Transverse colon (tissue), 4 donors: ENCODE measurements around the gene CAAP1. TPM values are rescaled to one million over a fixed set of nuclear protein-coding genes. Genes with fewer than 3 reads are reported as not detected.

Source experiments
- DNase-seq: peaks from one replicate; pipeline ENCODE4 v3.0.0-alpha.2; 2019
- H3K27ac ChIP-seq, 4 donors: fragments of 200-600 bp; sonication (generic); 2 replicates each; pipeline ENCODE4 v1.5.1; 2016 to 2018; ENCODE audit warnings: inconsistent platforms in 4 of 4
- H3K27me3 ChIP-seq: fragments of 200-600 bp; sonication (generic); 2 replicates; pipeline ENCODE4 v1.5.1; 2017; ENCODE audit warnings: inconsistent platforms
- H3K36me3 ChIP-seq, 4 donors: fragments of 200-600 bp; sonication (generic); 2 replicates each; pipeline ENCODE4 v1.5.1; 2017 to 2019; ENCODE audit warnings: inconsistent platforms in 4 of 4
- H3K4me1 ChIP-seq, 4 donors: fragments of 200-600 bp; sonication (generic); 2 replicates each; pipeline ENCODE4 v1.5.1; 2017 to 2020; ENCODE audit warnings: inconsistent platforms in 4 of 4
- H3K4me3 ChIP-seq, 4 donors: fragments of 200-600 bp; sonication (generic); 1 replicate in 1 of 4; 2 replicates in 3 of 4; pipeline versions ENCODE4 v1.5.1 to v1.6.1; 2017 to 2019; ENCODE audit warnings: inconsistent platforms in 4 of 4
- H3K9me3 ChIP-seq, 2 donors: fragments of 200-600 bp; sonication (generic); 2 replicates each; pipeline ENCODE4 v1.5.1; 2017 to 2019; ENCODE audit warnings: inconsistent platforms in 2 of 2
- EP300 ChIP-seq: sonication (generic); formaldehyde crosslinking; IDR thresholded peaks from one replicate; pipeline ENCODE4 v1.6.1; 2017; ENCODE audit warnings: antibody characterized with exemption, low read depth
- POLR2A ChIP-seq: fragments of 450-650 bp; IDR thresholded peaks from one replicate; pipeline ENCODE4 v1.6.1; 2016; ENCODE audit warnings: antibody characterized with exemption, mild to moderate bottlenecking, moderate library complexity
- POLR2AphosphoS5 ChIP-seq, 3 donors: sonication (generic); formaldehyde crosslinking; IDR thresholded peaks; one replicate each; pipeline ENCODE4 v1.6.1; 2016; ENCODE audit warnings: antibody characterized with exemption in 3 of 3
- WGBS, 2 donors: methylation state at CpG; one replicate each; pipeline ENCODE4 v1.1.5; 2018; ENCODE audit warnings: low coverage in 1 of 2; 5-methylcytosine and 5-hydroxymethylcytosine counted together
- in situ Hi-C, 4 donors: fragments of 200-750 bp; cut with MboI; loops; one replicate each; pipeline versions ENCODE4 v1.15.0 to v1.15.1; 2017; ENCODE audit warnings: low sequenced_read_pairs in 3 of 4, low pct_ligation_motif_present in 1 of 4, low pct_unique_long_range_greater_than_20kb in 1 of 4
- intact Hi-C: fragments of 100-400 bp; cut with DNase I; formaldehyde crosslinking; loops from one replicate; pipeline ENCODE4 v1.15.1; 2023; ENCODE audit warnings: low total_unique reads
- total RNA-seq, 4 donors: library from RNA; depleted of rRNA; stranded (reverse); fragments of >200 nt; gene quantifications; one replicate each; pipeline ENCODE4 v1.1.0, GENCODE V29; 2016
- TF ChIP-seq, protein P1 (sequence below), 5 experiments: fragments of 200-600 bp in 3 of 5; fragments of 450-650 bp in 2 of 5; sonication (generic) in 3 of 5; IDR thresholded peaks; 1 replicate in 2 of 5; 2 replicates in 3 of 5; pipeline ENCODE4 v1.5.1; 2016 to 2017; ENCODE audit warnings: antibody characterized with exemption in 5 of 5, inconsistent platforms in 3 of 5, mild to moderate bottlenecking in 2 of 5, moderate library complexity in 1 of 5

The CAAP1 gene
- total RNA-seq, 4 donors from 2014 or later, result 27.3 to 103 (median 40.3) TPM

DNA sequence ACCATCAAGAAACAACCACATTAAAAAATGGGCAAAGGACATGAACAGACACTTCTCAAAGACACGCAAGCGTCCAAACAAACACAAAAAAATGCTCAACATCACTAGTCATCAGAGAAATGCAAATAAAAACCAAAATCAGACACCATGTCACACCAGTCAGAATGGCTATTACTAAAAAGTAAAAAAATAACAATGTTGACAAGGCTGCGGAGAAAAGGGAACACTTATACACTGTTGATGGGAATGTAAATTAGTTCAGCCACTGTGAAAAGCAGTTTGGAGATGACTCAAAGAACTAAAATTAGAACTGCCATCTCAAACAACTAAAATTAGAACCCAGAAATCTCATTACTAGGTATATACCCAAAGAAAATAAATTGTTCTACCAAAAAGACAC lies 80.4 kb downstream of the CAAP1 start:
- TF ChIP-seq EP300 (no peak), POLR2AphosphoS5 (IDR thresholded peaks at IDR 0.05) (no peak), POLR2A (no peak)
- TF ChIP-seq, protein P1, sequence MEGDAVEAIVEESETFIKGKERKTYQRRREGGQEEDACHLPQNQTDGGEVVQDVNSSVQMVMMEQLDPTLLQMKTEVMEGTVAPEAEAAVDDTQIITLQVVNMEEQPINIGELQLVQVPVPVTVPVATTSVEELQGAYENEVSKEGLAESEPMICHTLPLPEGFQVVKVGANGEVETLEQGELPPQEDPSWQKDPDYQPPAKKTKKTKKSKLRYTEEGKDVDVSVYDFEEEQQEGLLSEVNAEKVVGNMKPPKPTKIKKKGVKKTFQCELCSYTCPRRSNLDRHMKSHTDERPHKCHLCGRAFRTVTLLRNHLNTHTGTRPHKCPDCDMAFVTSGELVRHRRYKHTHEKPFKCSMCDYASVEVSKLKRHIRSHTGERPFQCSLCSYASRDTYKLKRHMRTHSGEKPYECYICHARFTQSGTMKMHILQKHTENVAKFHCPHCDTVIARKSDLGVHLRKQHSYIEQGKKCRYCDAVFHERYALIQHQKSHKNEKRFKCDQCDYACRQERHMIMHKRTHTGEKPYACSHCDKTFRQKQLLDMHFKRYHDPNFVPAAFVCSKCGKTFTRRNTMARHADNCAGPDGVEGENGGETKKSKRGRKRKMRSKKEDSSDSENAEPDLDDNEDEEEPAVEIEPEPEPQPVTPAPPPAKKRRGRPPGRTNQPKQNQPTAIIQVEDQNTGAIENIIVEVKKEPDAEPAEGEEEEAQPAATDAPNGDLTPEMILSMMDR (IDR thresholded peaks at IDR 0.05), result no peak

DNA sequence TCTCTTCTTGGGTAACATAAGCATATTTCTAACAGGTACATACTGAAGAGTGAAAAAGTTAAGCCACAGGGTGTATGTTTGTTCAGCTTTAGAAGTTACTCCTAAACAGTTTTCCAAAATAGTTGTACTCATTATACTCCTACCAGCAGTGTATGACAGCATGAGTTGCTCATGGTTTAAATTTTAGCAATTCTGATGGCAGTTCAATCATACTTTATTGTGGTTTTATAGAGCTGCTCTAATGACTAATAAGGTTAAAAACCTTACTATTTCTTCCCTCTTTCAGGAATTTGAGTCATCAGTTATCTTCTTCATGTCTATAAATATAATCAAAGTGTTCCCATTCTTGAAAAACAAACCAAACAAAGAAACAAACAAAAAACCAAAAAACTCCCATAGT lies 81.5 kb downstream of the CAAP1 start:
- Histone ChIP-seq H3K27ac (no peak overlapping the region), H3K4me1 (no peaks in the 10 kb centered on the region), H3K36me3 (no peaks in the 10 kb centered on the region), H3K9me3 (no peaks in the 10 kb centered on the region), H3K27me3 (no peaks in the 10 kb centered on the region), H3K4me3 (no peak overlapping the region)
- DNase-seq, result no peak
- intact Hi-C loops, result no loop called here
- TF ChIP-seq POLR2AphosphoS5 (IDR thresholded peaks at IDR 0.05) (no peak), POLR2A (no peak), EP300 (no peak)
- TF ChIP-seq, protein P1 (IDR thresholded peaks at IDR 0.05), result no peak
- in situ Hi-C loops, result no loop called here

More for the DNA sequence above, 80.4 kb downstream of the CAAP1 start:
- Histone ChIP-seq H3K4me3 (no peak overlapping the region), H3K9me3 (no peaks in the 10 kb centered on the region), H3K27me3 (no peaks in the 10 kb centered on the region), H3K27ac (no peak overlapping the region), H3K4me1 (no peaks in the 10 kb centered on the region), H3K36me3 (no peaks in the 10 kb centered on the region)
- WGBS, 2 donors, result 72 to 78% methylated on average over 3 of the region's 3 CpGs
- intact Hi-C loops (no loop called here), in situ Hi-C loops (no loop called here)
- DNase-seq, result no peak

DNA sequence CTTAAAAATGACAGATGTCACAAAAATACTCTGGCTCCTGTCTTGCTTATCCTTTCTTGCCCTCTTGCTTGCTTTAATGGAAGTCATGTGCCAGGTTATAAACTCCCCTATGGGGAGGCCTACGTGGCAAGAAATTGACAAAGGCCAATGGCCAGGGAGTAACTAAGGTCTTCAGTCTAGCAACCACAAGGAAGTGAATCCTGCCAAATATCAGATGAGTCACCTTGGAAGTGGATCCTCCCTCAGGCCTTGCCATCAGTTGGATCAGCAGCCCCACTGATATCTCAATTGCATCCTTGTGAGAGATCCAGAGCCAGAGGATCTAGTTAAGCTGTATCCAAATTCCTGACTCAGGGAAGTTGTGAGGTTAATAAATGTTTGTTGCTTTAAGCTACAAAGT lies 82.8 kb downstream of the CAAP1 start:
- no peaks in the 10 kb centered on the region for H3K9me3 ChIP-seq
- H3K27ac ChIP-seq, result no peak overlapping the region
- no peak for DNase-seq
- 76% methylated on average over 1 of the region's 1 CpG; no CpG with 5 or more reads in 1 of the 2 donors for WGBS, 2 donors
- H3K4me3 ChIP-seq, result no peak overlapping the region
- H3K36me3 ChIP-seq, result no peaks in the 10 kb centered on the region
- TF ChIP-seq EP300 (no peak), POLR2AphosphoS5 (IDR thresholded peaks at IDR 0.05) (no peak), POLR2A (no peak)
- TF ChIP-seq, protein P1 (IDR thresholded peaks at IDR 0.05), result no peak
- no peaks in the 10 kb centered on the region for H3K27me3 ChIP-seq
- in situ Hi-C loops (no loop called here), intact Hi-C loops (no loop called here)
- no peaks in the 10 kb centered on the region for H3K4me1 ChIP-seq

DNA sequence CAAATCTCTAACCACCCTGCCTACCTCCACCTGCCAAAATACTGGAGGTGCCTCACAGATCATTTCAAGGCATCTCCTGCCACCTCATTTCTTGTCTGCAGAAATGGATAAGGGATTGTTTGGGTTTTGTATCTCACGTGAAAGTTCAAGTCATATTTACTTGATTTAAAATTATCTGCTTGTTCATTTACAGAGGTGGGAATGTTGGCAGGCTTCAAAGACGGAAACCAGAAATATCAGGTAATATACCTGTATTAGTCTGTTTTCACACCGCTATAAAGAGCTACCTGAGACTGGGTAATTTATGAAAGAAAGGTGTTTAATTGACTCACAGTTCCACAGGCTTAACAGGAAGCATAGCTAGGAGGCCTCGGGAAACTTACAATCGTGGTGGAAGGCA lies 85.4 kb downstream of the CAAP1 start:
- Histone ChIP-seq H3K27ac (no peak overlapping the region), H3K36me3 (no peaks in the 10 kb centered on the region), H3K4me1 (no peaks in the 10 kb centered on the region), H3K4me3 (no peak overlapping the region), H3K27me3 (no peaks in the 10 kb centered on the region), H3K9me3 (no peaks in the 10 kb centered on the region)
- intact Hi-C loops, result no loop called here
- in situ Hi-C loops, result no loop called here
- no peak for DNase-seq
- WGBS, 2 donors, result 60 to 64% methylated on average over 5 of the region's 5 CpGs
- no peak for TF ChIP-seq POLR2AphosphoS5 (IDR thresholded peaks at IDR 0.05)
- TF ChIP-seq EP300, result no peak
- no peak for TF ChIP-seq POLR2A
- TF ChIP-seq, protein P1 (IDR thresholded peaks at IDR 0.05), result no peak
